ENCODE measurements around the gene MAP7D1.

Gene MAP7D1

DNA sequence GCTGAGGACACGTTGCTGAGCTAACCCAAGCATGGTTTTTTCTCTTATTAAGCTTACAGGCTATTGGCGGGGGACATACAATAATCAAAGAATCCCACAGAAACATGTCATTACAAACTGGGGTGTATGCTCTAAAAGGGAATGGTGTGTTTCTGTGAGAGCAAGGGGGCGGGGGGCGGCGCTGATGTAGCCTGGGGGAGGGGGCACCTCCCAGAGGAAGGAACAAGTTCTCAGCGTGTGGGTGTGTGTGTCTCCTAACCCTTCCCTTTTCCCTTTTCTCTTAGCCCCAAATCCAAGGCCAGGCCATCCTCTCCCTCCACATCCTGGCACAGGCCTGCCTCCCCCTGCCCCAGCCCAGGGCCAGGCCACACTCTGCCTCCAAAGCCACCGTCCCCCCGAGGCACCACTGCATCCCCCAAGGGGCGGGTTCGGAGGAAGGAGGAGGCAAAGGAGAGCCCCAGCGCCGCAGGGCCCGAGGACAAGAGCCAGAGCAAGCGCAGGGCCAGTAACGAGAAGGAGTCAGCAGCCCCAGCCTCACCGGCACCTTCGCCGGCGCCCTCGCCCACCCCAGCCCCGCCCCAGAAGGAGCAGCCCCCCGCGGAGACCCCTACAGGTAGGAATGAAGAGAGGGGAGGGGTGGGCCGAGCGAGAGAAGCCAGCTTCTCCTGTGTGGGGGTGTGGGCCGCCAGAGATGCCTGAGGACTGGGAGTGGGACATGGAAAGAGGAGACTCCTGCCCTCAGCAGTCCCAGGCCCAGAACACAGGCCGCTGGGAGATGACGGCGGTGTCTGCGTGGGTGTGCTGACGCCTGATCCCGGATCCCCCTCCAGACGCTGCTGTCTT lies 21.9 kb downstream of the MAP7D1 start:
- TF ChIP-seq ZNF384 (IDR thresholded peaks at IDR 0.05) (no peak), SP1 (IDR thresholded peaks at IDR 0.05) (no peak), BHLHE40 (IDR thresholded peaks at IDR 0.05; ENCODE audit: borderline replicate concordance) (no peak), ELF4 (IDR thresholded peaks at IDR 0.05) (no peak), L3MBTL2 (conservative IDR thresholded peaks at IDR 0.05) (no peak), ARNT (IDR thresholded peaks at IDR 0.05) (no peak), HDGF (IDR thresholded peaks at IDR 0.05; ENCODE audit: borderline replicate concordance) (no peak), SUZ12 (IDR thresholded peaks at IDR 0.05) (no peak), FOXK2 (IDR thresholded peaks at IDR 0.05) (no peak), CTBP1 (IDR thresholded peaks at IDR 0.05; ENCODE audit: borderline replicate concordance) (no peak), FOXM1 (IDR thresholded peaks at IDR 0.05; ENCODE audit: borderline replicate concordance) (no peak), LEF1 (IDR thresholded peaks at IDR 0.05; ENCODE audit: borderline replicate concordance) (no peak)
- TF ChIP-seq, protein P1, sequence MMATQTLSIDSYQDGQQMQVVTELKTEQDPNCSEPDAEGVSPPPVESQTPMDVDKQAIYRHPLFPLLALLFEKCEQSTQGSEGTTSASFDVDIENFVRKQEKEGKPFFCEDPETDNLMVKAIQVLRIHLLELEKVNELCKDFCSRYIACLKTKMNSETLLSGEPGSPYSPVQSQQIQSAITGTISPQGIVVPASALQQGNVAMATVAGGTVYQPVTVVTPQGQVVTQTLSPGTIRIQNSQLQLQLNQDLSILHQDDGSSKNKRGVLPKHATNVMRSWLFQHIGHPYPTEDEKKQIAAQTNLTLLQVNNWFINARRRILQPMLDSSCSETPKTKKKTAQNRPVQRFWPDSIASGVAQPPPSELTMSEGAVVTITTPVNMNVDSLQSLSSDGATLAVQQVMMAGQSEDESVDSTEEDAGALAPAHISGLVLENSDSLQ (IDR thresholded peaks at IDR 0.05) = no peak
- no peak for DNase-seq (ENCODE audit: extremely low spot score)
- ChIA-PET POLR2A (no interaction called here), CTCF (interaction anchor here (0.6 kb wide), 1 partner anchor 11 kb away, joined by 3 read pairs; no protein-coding TSS in a partner anchor)

DNA sequence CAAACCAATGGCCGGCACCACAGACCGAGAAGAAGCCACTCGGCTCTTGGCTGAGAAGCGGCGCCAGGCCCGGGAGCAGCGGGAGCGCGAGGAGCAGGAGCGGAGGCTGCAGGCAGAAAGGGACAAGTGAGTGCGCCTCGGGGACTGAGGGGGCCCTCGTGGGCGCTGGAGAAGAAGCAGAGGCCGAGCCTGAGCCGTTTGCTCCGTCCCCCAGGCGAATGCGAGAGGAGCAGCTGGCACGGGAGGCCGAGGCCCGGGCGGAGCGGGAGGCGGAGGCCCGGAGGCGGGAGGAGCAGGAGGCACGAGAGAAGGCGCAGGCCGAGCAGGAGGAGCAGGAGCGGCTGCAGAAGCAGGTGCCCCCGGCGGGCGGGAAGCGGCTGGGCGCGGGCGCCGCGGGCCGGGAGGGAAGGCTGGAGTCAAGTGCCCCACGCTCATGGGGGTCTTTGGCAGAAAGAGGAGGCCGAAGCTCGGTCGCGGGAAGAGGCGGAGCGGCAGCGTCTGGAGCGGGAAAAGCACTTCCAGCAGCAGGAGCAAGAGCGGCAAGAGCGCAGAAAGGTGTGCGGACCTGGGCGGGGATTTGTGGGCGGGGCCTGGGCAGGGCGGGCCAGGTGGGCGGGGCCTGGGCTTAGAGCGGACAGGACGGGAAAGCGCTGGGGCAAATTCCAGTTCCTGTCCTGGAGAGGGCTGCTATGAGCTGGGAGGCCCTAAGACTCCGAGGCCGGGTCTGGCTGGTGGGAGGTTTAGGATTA lies 22.7 kb downstream of the MAP7D1 start:
- CTCF ChIA-PET = no interaction called here
- POLR2A ChIA-PET = interaction anchor here (1.4 kb wide), 1 partner anchor 18 kb away, joined by 3 read pairs; no protein-coding TSS in a partner anchor
- TF ChIP-seq FOXK2 (IDR thresholded peaks at IDR 0.05) = no peak
- no peak for TF ChIP-seq HDGF (IDR thresholded peaks at IDR 0.05; ENCODE audit: borderline replicate concordance)
- TF ChIP-seq ZNF384 (IDR thresholded peaks at IDR 0.05) = no peak
- TF ChIP-seq L3MBTL2 (conservative IDR thresholded peaks at IDR 0.05) = no peak
- no peak for TF ChIP-seq FOXA1 (IDR thresholded peaks at IDR 0.05)
- no peak for TF ChIP-seq NFRKB (IDR thresholded peaks at IDR 0.05)
- TF ChIP-seq ARNT (IDR thresholded peaks at IDR 0.05) = no peak
- TF ChIP-seq FOXM1 (IDR thresholded peaks at IDR 0.05; ENCODE audit: borderline replicate concordance) = no peak
- TF ChIP-seq, protein P1 (IDR thresholded peaks at IDR 0.05) = no peak
- no peak for TF ChIP-seq SUZ12 (IDR thresholded peaks at IDR 0.05)
- no peak for TF ChIP-seq SP1 (IDR thresholded peaks at IDR 0.05)
- no peak for TF ChIP-seq TARDBP (IDR thresholded peaks at IDR 0.05)
- no peak for TF ChIP-seq CTBP1 (IDR thresholded peaks at IDR 0.05; ENCODE audit: borderline replicate concordance)
- no peak for TF ChIP-seq ELF4 (IDR thresholded peaks at IDR 0.05)
- no peak for TF ChIP-seq BHLHE40 (IDR thresholded peaks at IDR 0.05; ENCODE audit: borderline replicate concordance)
- TF ChIP-seq LEF1 (IDR thresholded peaks at IDR 0.05; ENCODE audit: borderline replicate concordance) = no peak
- DNase-seq (ENCODE audit: extremely low spot score) = no peak

DNA sequence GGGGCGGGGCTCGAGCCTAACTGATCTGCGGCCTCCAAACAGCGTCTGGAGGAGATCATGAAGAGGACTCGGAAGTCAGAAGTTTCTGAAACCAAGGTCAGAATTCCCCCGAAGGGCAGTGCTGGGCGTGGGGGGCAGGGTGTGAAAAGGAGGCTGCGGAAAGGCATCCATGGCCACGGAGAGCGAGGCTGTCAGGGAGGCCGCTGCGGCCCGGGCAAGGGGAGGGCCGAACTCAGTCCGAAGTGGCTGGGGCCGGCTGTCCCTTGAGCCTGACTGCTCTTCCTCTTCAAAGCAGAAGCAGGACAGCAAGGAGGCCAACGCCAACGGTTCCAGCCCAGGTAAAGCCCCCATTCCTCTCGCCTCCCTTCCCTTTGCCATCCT lies 23.2 kb downstream of the MAP7D1 start:
- ChIA-PET CTCF (no interaction called here), POLR2A (interaction anchor here (1.4 kb wide), 1 partner anchor 18 kb away, joined by 3 read pairs; no protein-coding TSS in a partner anchor)
- no peak for DNase-seq (ENCODE audit: extremely low spot score)
- no peak for TF ChIP-seq L3MBTL2 (conservative IDR thresholded peaks at IDR 0.05)
- TF ChIP-seq TARDBP (IDR thresholded peaks at IDR 0.05) = no peak
- TF ChIP-seq NFRKB (IDR thresholded peaks at IDR 0.05) = no peak
- TF ChIP-seq ARNT (IDR thresholded peaks at IDR 0.05) = no peak
- TF ChIP-seq, protein P1 (IDR thresholded peaks at IDR 0.05) = no peak
- no peak for TF ChIP-seq SP1 (IDR thresholded peaks at IDR 0.05)

DNA sequence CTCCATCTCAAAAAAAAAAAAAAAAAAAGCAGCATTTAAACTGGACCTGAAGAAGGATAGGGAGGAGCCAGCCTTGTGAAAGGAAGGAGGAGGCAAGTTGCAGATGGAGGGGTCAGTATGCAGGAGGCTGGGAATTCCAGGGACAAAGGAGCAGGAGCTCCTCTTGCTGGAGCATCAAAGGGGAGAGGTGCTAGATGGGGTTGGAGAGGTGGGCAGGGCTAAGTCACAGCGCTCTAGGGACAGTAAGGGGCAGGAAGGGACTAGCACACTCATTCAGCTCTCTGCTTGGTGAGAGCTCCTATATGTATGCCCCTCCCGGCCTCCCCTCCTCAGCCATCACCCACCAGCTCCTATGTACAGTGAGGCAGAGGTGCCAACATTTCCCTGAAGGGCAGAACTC lies 26.8 kb downstream of the MAP7D1 start:
- DNase-seq (ENCODE audit: extremely low spot score) = no peak
- CTCF ChIA-PET = interaction anchor here (0.5 to 2.1 kb wide), 4 partner anchors 22 to 82 kb away, joined by 3 to 8 read pairs (median 5); partner anchors contain the start of gene TRAPPC3
- POLR2A ChIA-PET = interaction anchor here (0.7 to 2.4 kb wide), 4 partner anchors 22 to 41 kb away, joined by 3 to 8 read pairs (median 4); partner anchors contain the start of gene THRAP3
- TF ChIP-seq ELF4 (IDR thresholded peaks at IDR 0.05) (no peak), TARDBP (IDR thresholded peaks at IDR 0.05) (no peak), CTBP1 (IDR thresholded peaks at IDR 0.05; ENCODE audit: borderline replicate concordance) (no peak), NFRKB (IDR thresholded peaks at IDR 0.05) (no peak), HDGF (IDR thresholded peaks at IDR 0.05; ENCODE audit: borderline replicate concordance) (no peak), FOXK2 (IDR thresholded peaks at IDR 0.05) (no peak)

DNA sequence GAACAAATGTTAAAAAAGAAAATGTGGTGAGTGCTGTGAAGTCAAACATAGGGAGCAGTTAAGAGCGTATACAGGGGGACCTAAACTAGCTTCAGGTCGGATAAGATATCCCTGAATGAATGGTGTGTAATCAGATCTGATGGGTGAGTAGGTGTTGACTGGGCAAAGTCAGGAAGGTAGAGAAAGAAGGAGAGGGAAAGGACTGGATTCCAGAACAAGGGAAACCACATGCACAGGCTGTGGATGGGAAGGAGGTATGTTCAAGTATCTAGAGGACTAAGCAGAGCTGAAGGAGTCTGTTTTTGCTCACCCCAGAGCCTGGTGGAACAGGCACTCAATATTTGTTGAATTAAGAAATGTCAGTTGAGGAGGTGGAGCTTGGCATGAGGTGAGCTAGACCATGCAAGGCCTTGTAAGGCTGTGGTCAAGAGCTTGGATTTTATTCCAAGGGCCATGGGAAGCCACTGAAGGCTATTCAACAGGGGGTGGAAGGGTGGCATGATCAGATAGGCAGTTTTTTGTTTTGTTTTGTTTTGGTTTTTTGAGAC lies 27.4 kb downstream of the MAP7D1 start:
- TF ChIP-seq BHLHE40 (IDR thresholded peaks at IDR 0.05; ENCODE audit: borderline replicate concordance) (no peak), LEF1 (IDR thresholded peaks at IDR 0.05; ENCODE audit: borderline replicate concordance) (no peak), FOXK2 (IDR thresholded peaks at IDR 0.05) (no peak), NFRKB (IDR thresholded peaks at IDR 0.05) (no peak), FOXM1 (IDR thresholded peaks at IDR 0.05; ENCODE audit: borderline replicate concordance) (no peak), ARNT (IDR thresholded peaks at IDR 0.05) (no peak), SP1 (IDR thresholded peaks at IDR 0.05) (no peak), CTBP1 (IDR thresholded peaks at IDR 0.05; ENCODE audit: borderline replicate concordance) (no peak), SUZ12 (IDR thresholded peaks at IDR 0.05) (no peak), L3MBTL2 (conservative IDR thresholded peaks at IDR 0.05) (no peak), ELF4 (IDR thresholded peaks at IDR 0.05) (no peak), TARDBP (IDR thresholded peaks at IDR 0.05) (no peak), HDGF (IDR thresholded peaks at IDR 0.05; ENCODE audit: borderline replicate concordance) (no peak), ZNF384 (IDR thresholded peaks at IDR 0.05) (no peak), FOXA1 (IDR thresholded peaks at IDR 0.05) (no peak)
- TF ChIP-seq, protein P1 (IDR thresholded peaks at IDR 0.05) = no peak
- no peak for DNase-seq (ENCODE audit: extremely low spot score)
- ChIA-PET POLR2A (interaction anchor here (1.4 to 2.4 kb wide), 3 partner anchors 22 to 33 kb away, joined by 3 to 8 read pairs (median 4); no protein-coding TSS in a partner anchor), CTCF (interaction anchor here (0.5 to 2.1 kb wide), 4 partner anchors 22 to 83 kb away, joined by 3 to 8 read pairs (median 5); partner anchors contain the start of gene TRAPPC3)
